Activated CD4-positive, alpha-beta T cell treated with anti-CD3 and anti-CD28 coated beads, Interleukin-2, Interleukin-4, amounts not matched to agents 100 ng/mL and 50 ng/mL, durations not matched to agents 16 hours and 8 hours (primary cell): ENCODE results near the gene PIP4K2A.
"Not testable (repeated sequence)": the region's sequence is repeated elsewhere in the genome, so short reads cannot be mapped to it uniquely, and the experiment has no call there.

ENCODE experiments used
- DNase-seq: peaks from one replicate; pipeline ENCODE4 v3.0.0-alpha.2; 2020; ENCODE audit warnings: low spot score

The PIP4K2A gene

DNA sequence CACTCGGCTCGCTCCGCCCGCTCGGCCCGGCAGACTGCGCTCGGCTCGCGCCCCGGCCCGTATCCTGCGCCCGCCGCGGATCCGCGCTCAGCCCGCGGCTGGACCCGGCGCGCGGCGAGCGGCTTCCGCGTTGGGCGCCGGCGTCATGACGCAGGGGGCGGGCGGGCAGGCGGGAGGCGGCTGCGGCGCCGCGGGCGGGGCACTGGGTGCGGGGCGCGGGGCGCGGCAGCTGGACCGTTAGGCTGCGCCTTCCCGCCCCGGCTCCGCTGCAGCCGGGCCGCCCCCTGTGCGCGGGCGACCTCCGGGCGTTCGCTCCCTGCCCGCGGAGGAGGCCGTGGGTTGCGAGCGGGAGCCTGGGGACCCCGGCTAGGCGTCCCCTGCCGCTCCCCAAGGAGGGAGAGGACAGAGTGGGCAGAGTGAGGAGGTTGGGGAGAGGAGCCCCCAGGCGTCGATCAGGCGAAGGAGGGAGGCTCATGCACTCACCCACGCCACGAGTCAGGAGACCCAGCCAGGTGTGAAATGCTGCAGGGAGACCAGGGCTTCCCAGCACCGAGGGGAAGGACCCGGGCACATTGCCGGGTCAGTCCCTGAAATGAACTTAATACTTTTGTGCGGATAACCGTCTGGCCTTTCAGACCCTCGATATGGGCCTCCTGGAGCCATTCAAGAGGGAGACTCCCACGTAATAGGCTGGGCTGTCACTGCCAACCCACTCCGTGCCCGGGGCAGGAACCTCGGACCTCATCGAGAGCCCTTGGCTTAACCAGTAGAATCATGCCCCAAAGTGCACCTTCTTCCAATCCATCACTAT is at the start of gene PIP4K2A:
Gene PIP4K2A, minus strand, starts transcription at position 100 of the 811 bp plus-strand sequence. CDS start 252 bp downstream, outside the sequence.
- peak; percentile 68 for DNase-seq

DNA sequence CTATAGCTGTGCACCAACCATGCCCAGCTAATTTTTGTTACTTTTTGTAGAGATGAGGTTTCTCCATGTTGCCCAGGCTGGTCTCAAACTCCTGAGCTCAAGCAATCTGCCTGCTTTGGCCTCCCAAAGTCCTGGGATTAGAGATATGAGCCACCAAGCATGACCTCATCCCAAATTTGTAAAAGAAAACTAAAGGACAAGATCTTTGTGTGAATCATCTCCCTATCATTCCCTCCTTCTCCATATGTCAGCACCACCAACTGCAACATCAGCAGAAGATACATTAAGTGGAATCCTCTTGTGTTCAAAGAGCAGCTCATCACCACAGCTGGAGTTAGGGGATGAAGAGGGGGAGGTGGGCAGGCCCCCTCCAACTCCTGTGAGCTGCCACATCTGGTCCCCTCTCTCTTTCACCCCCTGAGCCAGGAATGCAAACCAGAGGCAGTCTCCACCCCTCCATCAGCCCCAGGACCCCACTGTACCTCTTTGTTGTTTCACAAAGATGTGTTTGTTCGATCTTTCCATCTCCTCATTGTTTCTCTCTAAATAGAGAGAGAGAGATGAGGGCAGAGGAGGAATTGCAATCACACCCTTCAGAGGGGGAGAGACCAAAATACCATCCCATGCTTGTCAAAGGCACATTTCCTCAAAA is 47.3 kb upstream of the PIP4K2A start:
- DNase-seq, result no peak

DNA sequence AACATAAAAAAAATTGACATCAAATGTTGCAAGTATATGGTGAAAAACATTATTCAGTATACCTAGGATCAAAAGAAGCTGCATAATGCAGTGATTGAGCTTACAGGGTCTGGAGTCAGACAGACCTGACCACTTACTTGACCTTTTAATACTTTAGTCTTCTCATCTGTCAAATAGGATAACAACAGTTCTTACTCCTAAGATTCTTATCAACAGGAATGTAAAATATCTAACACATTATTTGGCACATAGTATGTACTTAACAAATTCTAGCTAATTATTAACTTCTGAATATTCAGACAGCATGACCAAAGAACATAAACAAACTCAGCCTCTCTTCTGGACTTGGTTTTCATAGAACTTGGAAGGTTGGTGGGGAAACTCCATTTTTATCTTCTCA is 45.6 kb upstream of the PIP4K2A start:
- DNase-seq, result no peak

DNA sequence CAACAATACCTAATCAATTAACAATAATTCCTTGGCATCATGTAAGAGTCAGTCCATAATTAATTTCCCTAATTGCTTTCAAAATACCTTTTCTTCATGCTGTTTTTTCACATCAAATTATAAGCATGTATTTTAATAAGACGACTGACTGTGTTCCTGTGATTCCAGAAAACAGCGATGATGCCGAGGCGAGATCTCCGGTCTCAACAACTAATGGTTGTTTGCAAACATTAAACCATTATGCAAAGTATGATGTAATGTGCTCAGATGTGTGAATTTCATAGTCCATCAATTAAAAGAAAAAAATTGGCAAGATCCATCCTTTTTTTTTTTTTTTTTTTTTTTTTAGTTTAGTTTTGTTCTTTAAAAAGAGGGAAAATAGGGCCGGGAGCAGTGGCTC is 44.5 kb upstream of the PIP4K2A start:
- no peak for DNase-seq

DNA sequence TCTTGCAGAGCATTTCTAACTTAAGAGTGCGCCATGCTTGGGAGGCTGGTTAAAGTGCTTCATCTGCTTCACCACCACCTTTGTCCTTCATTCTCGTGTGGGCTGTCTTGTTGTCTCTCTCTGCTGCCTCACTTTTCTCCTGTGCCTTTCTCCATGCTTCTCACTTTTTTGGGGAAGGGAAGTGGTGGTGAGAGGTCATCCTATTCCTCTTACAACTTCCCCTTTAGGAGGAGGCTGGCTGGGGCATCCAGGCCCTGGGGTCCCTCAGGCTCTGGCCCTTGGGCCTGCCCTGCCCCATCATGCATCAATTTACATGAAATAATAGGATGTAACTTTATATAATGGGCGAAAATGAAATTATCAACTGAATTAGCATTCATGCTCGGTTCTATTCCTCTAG is 39.9 kb upstream of the PIP4K2A start:
- no peak for DNase-seq

DNA sequence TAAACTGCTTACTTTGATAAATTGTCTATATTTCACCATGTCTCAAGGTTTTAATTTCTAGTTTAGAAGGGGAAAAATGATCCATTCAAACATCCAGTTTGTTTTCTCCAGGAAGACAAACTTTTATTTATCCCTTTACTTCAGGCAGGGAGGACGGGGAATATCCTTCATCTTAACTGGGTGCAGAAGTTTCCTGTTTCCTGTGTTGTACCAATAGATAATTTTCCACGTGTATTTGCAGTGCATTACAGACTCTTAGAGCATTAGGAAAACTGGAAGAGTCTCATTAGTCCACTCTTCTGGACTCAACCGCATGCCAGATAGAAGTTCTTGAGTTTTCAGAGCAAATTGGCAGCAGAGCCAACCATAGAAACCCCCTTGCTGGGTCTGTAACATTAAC is 39.4 kb upstream of the PIP4K2A start:
- DNase-seq, result no peak

DNA sequence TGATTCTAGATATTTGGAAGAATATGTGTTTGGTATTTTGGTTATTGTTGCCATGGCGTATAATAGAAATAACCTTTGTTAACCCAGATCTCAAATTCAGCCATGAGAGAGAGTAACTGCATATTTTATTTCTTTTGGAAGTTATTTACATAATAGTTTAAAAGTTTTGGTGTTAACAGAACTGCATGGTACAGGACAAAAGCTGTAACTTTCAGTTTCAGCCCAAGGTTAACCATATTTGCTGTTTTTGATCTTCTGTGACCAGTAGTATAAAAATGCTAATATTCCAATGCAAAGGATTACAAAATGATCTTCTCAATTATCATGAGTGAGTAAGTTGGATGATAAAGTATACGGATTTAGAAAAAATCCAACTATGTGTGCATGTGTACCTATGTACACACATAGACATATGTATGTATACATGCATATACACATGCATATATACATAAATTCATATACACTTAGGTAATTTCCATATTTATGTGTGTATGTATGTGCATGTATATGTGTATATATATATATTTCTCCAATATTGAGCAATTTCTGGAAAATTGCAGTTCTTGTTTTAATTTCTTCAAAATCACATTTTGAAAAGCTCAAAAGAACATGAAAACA is 38.0 kb upstream of the PIP4K2A start:
- no peak for DNase-seq

DNA sequence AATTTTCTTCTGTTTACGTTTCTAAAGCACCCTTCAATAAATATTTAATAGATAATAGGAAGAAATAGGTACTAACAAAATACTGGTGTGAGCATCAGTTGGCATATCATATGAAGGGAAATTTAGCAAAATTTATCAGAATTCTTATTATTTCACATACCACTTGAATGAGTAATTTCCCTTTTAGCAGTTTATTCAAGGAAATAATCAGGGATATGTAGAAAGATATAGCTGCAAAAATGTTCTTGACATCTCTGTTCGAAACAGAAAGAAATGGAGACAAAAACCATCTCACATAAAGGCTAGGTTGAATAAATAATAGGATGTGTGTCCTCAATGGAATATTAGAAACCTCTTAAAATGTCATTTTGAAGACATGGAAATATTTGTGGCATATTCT is 35.8 kb upstream of the PIP4K2A start:
- DNase-seq, result no peak

DNA sequence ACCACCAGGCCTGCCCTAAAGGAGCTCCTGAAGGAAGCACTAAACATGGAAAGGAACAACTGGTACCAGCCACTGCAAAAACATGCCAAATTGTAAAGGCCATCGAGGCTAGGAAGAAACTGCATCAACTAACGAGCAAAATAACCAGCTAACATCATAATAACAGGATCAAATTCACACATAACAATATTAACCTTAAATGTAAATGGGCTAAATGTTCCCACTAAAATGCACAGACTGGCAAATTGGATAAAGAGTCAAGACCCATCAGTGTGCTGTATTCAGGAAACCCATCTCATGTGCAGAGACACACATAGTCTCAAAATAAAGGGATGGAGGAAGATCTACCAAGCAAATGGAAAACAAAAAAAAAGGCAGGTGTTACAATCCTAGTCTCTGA is 30.5 kb upstream of the PIP4K2A start:
- DNase-seq, result not testable (repeated sequence)

DNA sequence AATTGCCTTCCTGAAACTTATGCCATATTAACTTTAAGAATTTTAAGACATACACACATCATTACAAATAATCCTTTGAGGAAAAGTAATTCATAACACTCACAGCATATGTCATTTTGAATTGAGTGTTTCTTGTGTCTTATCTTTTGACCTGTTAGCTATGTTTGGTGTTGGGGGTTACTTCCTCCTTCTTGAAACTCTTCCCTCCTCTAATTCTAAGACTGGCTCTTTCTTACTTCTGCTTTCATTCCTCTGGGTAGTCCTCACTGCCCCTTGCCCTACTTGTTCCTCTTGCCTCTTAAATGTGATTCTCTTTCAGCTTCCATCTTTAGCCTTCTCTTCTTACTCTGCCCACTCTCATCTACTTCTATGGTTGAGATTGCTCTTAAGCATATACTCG is 28.3 kb upstream of the PIP4K2A start:
- DNase-seq, result no peak

DNA sequence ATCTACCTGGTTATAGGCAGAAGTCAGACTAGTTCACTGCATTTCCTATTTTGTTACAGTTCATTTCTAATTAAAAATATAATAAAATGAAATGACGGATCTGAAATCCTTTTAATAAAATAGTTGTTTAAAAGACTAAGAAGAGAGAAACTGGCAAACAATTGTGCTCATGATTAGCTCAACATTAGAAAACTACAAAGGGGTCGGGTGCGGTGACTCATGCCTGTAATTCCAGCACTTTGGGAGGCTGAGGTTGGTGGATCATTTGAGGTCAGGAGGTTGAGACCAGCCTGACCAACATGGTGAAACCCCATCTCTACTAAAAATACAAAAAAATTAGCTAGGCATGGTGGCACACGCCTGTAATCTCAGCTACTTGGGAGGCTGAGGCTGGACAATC is 27.3 kb upstream of the PIP4K2A start:
- DNase-seq, result not testable (repeated sequence)

DNA sequence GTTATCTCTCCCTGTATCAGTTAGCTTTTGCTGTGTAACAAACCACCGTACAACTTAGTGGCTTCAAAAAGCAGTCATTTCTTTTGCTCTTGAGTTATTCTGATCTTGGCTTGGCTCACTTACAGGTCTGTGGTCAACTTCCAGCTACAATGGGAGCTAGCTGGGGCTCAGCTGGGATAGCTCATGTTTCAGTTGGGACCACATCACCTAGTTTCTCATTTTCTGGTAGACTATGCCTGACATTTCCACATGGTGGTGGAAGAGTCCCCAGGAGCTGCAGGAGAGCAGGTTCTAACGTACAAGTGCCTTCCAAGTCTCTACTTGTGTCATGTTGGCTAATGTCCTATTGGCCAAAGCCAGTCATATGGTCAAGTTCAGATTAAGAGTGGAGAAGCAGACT is 25.8 kb upstream of the PIP4K2A start:
- DNase-seq, result no peak

DNA sequence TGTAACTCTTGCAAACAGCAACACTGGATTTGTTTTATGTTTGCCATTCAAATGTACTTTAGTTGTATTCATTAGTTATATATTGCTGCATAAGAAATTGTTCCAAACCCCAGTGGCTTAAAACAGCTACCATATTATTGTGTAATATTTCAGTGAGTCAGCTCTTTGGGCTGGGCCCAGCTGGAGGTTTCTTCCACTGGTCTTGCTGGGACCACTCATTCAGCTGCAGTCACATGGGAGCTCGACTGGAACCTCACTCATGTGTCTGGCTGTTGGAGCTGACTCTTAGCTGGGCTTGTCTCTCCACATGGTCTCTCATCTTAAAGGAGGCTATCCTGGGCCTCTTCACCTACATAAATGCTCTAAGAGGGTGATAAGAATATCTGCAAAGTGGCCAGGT is 23.2 kb upstream of the PIP4K2A start:
- no peak for DNase-seq

DNA sequence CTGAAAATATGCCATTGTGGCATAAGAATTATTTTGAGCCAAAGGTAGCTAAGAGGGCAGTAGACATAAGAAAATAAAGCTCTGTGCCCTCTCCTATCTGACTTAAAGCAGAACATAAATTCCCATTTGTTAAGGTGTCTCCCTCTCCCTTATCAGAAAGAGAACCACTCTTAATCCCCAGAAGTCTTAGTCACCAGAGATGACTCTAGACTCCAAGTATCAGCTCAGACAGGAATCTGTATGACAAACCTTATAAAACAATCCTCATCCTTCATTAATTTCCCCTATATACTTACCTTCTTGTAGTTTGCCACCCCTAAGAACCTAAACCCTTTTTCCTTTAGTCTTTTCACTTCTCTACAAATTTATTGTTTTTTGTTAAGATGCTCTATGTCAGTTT is 21.8 kb upstream of the PIP4K2A start:
- no peak for DNase-seq

DNA sequence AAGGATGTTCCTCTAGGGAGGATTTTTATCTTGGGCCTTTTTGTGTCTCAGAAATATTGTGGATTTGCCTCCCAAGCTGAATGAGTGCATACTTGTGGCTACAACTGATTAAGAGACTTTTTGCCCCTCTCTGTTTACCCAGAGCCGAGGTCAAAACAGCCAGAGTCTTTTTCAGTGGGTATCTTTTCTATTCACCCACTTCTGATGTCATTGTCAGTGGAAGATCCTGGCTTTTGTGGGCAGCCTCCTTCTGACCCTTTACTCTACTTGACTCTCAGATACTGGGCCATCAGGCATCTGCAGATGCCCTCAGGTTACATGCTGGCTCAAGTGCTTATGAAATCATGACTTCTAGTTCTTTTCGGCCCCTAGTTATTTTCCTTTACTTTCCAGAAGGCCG is 19.6 kb upstream of the PIP4K2A start:
- DNase-seq, result no peak

DNA sequence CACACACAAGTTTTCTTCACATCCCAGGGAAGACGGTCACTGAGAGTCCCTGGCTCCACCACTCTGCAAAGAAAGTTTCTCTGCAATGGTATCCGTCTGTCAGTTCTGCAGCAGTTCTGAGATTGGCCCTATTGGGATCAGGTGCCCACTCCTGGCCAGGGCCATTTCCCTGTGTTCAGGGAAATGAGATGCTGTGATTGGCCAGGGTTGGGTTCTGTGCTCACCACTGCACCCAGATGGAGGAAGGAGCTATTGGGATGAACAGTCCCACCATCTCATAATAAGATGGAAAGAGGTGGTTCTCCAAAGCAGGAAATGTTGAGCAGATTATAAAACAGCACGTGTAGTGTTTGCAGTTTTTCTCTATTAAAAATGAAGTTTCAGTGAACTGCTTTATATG is 13.3 kb upstream of the PIP4K2A start:
- no peak for DNase-seq

DNA sequence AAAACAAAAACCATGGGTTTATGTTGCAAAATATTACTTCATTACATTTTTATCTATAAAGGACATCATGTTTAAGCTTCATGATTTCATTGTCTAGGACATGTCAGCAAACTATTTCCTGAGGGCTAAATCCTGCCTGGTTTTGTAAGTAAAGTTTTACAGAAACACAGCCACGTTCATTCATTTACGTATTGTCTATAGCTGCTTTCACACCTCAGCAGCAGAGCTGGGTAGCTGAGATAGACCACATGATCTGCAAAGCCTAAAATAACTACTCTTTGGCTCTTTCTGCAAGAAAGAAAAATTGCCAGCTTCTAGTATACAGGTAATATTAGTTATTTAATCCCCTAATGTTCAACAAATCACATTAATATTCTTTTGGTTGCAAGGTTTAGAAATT is 12.7 kb upstream of the PIP4K2A start:
- no peak for DNase-seq

DNA sequence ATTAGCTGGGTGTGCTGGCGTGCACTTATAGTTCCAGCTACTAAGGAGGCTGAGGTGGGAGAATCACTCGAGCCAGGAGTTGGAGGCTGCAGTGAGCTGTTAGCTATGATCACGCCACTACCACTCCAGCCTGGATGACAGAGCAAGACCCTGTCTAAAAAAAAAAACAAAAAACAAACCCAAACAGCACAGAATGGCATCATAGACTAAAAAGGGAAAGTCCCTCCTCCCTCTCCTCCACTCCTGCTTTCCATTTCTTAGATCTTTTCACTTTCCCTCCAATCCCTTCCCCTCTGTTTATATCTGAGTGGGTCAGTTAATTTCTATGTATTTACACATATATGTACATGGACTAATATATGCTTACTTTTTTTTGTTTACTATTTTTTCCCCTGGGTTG is 10.4 kb upstream of the PIP4K2A start:
- no peak for DNase-seq

DNA sequence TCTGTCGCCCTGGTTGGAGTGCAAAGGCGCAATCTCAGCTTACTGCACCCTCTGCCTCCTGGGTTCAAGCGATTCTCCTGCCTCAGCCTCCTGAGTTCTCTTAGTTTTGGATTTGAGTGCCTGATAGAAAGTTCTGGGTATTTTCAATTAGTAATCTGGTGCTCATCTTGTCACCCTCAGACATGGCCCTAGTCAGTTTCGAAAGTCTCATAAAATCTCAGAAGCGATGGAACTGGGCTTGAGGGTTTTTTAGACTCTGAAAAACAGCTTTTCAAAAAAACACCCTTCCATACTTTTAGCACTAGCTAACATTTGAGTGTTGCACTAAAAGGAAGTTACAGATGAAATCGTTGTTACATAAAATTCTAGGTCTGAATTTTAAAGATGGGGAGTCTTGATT is 9.4 kb upstream of the PIP4K2A start:
- no peak for DNase-seq

DNA sequence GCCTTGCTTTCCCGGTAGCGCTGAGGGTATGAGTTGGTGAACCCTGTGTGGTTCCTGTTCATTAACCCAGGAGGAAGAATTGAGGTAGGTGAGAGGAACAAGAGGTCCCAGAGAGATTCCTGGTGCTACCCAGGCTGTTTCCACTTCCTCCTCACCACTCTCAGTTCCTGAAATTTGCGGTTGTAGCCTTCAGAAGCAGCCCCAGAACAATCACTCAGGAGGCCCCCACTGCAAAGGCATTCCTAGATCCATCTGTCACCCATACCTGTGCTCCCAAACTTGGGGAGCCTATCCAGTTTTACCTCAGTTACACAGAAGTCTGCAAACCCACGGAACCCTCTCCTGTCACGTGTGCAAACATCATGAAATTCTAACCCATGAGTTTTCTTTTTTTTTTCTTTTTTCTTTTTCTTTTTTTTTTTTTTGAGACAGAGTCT is 9.0 kb upstream of the PIP4K2A start:
- DNase-seq, result no peak

DNA sequence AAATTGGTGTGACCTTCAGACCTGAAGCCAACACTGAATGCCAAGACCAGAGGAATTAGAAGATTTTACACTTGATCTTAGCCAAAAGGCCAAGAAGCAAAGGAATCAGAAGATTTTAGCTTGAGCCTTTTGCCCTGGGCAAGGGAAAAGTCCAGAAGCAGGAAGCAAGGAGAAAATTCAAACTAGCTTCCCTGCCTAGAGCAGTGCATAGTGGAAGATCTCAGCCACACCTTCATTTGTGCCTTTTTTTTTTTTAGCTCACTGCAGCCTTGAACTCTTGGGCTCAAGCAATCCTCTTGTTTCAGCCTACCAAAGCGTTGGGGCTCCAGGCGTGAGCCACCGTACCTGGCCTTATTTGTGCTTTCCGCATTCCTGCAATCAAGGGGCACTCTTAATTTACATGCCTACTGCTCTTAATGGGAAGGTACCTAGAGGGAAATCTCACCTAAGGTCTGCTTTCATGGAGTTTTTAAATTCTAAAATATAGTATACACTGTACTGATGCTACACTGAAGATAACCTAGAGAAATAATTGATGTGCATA is 8.3 kb upstream of the PIP4K2A start:
- DNase-seq, result no peak

DNA sequence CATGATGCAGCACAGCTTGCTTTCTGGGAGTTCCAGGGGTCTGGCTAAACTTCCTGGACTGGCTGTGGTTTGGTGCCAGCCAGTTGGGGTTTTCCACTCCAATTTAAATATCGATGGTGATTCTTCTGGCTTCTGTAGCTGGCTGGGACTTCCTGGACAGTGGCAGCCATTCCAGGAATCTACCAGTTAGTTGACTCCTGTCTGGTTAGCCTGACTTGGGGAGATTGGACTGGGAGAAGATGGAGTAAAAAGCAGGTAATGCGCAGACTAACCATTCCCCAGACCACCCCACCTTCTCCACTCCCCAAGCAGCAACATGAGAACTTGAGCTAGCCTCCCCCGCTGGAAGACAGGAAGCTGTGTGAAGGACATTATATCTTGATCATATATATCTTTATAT is 6.3 kb upstream of the PIP4K2A start:
- DNase-seq, result no peak

DNA sequence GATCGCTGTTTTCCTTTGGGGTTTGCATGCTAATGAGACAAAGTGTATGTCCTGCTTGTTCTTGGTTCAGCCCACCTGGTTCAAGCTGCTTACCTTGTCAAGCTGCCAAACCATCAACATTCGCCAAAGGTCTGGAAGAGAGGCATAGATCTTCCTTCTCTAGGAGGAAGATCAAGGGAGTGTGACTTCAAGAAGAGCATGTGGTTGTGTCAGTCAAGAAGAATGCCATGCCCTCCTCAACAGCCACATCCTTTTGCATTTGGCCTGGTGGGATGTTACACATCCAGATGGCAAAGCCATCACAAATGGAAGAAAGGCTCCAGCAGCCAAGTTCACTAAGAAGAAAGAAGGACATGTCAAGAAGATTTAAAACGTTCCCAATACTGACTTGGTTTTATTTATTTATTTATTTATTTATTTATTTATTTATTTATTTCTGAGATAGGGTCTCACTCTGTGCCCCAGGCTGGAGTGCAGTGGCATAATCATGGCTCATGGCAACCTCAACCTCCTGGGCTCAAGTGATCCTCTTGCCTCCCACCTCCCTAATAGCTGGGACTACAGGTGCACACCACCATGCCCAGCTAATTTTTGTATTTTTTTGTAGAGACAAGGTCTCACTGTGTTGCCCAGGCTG is 5.1 kb upstream of the PIP4K2A start:
- DNase-seq, result no peak
